ENCODE measurements around the gene KANK3. TPM values are rescaled to one million over a fixed set of nuclear protein-coding genes. Genes with fewer than 3 reads are reported as not detected.
A peak's percentile ranks its signal among the peaks of the same experiment; 100 is the strongest.
"Not testable (repeated sequence)": the region's sequence is repeated elsewhere in the genome, so short reads cannot be mapped to it uniquely, and the experiment has no call there.

KANK3 gene
- total and polyA plus RNA-seq, 7 donors = 0.92 to 8.9 (median 6.5) TPM

GRCh38 chr19:8319807-8320520 is 23.1 kb downstream of the KANK3 start:
- no peaks in the 10 kb centered on the region for H3K9me3 ChIP-seq
- H3K36me3 ChIP-seq = peaks cover 7 to 41% (median 8%) of the 10 kb centered on the region in 4 donors
- peak overlapping the region in 3 of 4 donors; percentile 88 to 92 (median 92) for H3K27ac ChIP-seq
- WGBS, 2 donors = 85 to 86% methylated on average over 19 of the region's 19 CpGs
- H3K27me3 ChIP-seq = no peaks in the 10 kb centered on the region
- peak overlapping the region; percentile 75 to 93 (median 80) for H3K4me3 ChIP-seq
- no peak for DNase-seq
- intact Hi-C loops (cut with DNase I) = loop anchor here (5.0 kb wide), 1 partner anchor 512 kb away; the partner anchor contains the start of genes MBD3L1 and ZNF558
- TF ChIP-seq POLR2AphosphoS5 (IDR thresholded peaks at IDR 0.05) (no peak), EP300 (IDR thresholded peaks at IDR 0.05) (no peak), CTCF (IDR thresholded peaks at IDR 0.05) (no peak), POLR2A (IDR thresholded peaks at IDR 0.05) (no peak)
- H3K4me1 ChIP-seq = peaks cover 0 to 37% (median 29%) of the 10 kb centered on the region in 4 donors

- H3K4me1 ChIP-seq = peaks cover 0 to 35% (median 29%) of the 10 kb centered on the region in 4 donors
- H3K27me3 ChIP-seq; H3K4me3 ChIP-seq; H3K9me3 ChIP-seq; H3K27ac ChIP-seq; intact Hi-C loops (cut with DNase I); DNase-seq: not testable (repeated sequence)
- WGBS, 2 donors = 81 to 85% methylated on average over 9 of the region's 9 CpGs
- peaks cover 15 to 50% (median 18%) of the 10 kb centered on the region in 4 donors for H3K36me3 ChIP-seq
Measured at GRCh38 chr19:8318835-8319234, 24.2 kb downstream of the KANK3 start.

- H3K4me1 ChIP-seq = peaks cover 0 to 15% (median 11%) of the 10 kb centered on the region in 4 donors
- H3K36me3 ChIP-seq = peaks cover 15 to 58% (median 28%) of the 10 kb centered on the region in 4 donors
- H3K27me3 ChIP-seq = no peaks in the 10 kb centered on the region
- DNase-seq = no peak
- intact Hi-C loops (cut with DNase I) = no loop called here
- 93 to 94% methylated on average over 14 of the region's 14 CpGs for WGBS, 2 donors
- no peaks in the 10 kb centered on the region for H3K9me3 ChIP-seq
- H3K4me3 ChIP-seq = no peak overlapping the region
- TF ChIP-seq POLR2A (IDR thresholded peaks at IDR 0.05) (no peak), POLR2AphosphoS5 (IDR thresholded peaks at IDR 0.05) (no peak), CTCF (IDR thresholded peaks at IDR 0.05) (no peak), EP300 (IDR thresholded peaks at IDR 0.05) (no peak)
- no peak overlapping the region for H3K27ac ChIP-seq
Measured at GRCh38 chr19:8316351-8317125, 26.5 kb downstream of the KANK3 start.

DNA sequence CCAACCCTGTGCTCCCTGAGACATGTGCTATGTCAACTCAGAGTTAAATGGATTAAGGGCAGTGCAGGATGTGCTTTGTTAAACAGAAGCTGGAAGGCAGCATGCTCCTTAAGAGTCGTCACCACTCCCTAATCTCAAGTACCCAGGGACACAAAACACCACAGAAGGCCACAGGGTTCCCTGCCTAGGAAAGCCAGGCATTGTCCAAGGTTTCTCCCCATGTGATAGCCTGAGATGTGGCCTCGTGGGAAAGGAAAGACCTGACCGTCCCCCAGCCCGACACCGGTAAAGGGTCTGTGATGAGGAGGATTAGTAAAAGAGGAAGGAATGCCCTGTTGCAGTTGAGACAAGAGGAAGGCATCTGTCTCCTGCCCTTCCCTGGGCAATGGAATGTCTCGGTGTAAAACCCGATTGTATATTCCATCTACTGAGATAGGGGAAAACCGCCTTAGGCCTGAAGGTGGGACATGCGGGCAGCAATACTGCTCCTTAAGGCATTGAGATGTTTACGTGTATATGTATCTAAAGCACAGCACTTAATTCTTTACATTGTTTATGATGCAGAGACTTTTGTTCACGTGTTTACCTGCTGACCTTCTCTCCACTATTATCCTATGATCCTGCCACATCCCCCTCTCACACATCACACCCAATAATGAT is 28.0 kb downstream of the KANK3 start:
- 89 to 94% methylated on average over 11 of the region's 11 CpGs for WGBS, 2 donors
- peak; percentile 15 for DNase-seq
- H3K4me3 ChIP-seq; intact Hi-C loops (cut with DNase I); H3K9me3 ChIP-seq; H3K27me3 ChIP-seq; H3K4me1 ChIP-seq; H3K27ac ChIP-seq: not testable (repeated sequence)
- peaks cover 15 to 72% (median 40%) of the 10 kb centered on the region in 4 donors for H3K36me3 ChIP-seq

GRCh38 chr19:8311461-8312260 is 31.4 kb downstream of the KANK3 start:
- no peak for TF ChIP-seq POLR2AphosphoS5 (IDR thresholded peaks at IDR 0.05)
- TF ChIP-seq CTCF (IDR thresholded peaks at IDR 0.05) = no peak
- TF ChIP-seq POLR2A (IDR thresholded peaks at IDR 0.05) = no peak
- TF ChIP-seq EP300 (IDR thresholded peaks at IDR 0.05) = no peak
- peak overlapping the region in 1 of 4 donors; percentile 33 for H3K27ac ChIP-seq
- intact Hi-C loops (cut with DNase I) = no loop called here

More at GRCh38 chr19:8311461-8312260, 31.4 kb downstream of the KANK3 start:
- no peak overlapping the region for H3K4me3 ChIP-seq
- WGBS, 2 donors = 54 to 76% methylated on average over 16 of the region's 16 CpGs
- peaks cover 0 to 27% (median 22%) of the 10 kb centered on the region in 4 donors for H3K4me1 ChIP-seq
- H3K9me3 ChIP-seq = no peaks in the 10 kb centered on the region
- H3K27me3 ChIP-seq = no peaks in the 10 kb centered on the region
- peaks cover 15 to 73% (median 45%) of the 10 kb centered on the region in 4 donors for H3K36me3 ChIP-seq
- peak; percentile 63 for DNase-seq

Measured in sigmoid colon (tissue), 7 donors.